H1 (cell line): ENCODE results near the gene IQSEC3. TPM values are rescaled to one million over a fixed set of nuclear protein-coding genes. Genes with fewer than 3 reads are reported as not detected.
A peak's percentile ranks its signal among the peaks of the same experiment; 100 is the strongest.

Source experiments
- CTCF ChIA-PET: fragments of 300-600 bp; sonication (Branson Sonifier 250); formaldehyde crosslinking; loops from one replicate; lab custom pipeline; 2021; ENCODE audit not compliant: partially characterized antibody; lab: Charles Lee
- POLR2A ChIA-PET: fragments of 300-600 bp; sonication (Branson Sonifier 250); formaldehyde crosslinking; loops from one replicate; lab custom pipeline; 2021; ENCODE audit warnings: inconsistent platforms; ENCODE audit not compliant: partially characterized antibody; lab: Charles Lee
- DNase-seq, 2 experiments: peaks; one replicate each; pipeline versions ENCODE4 v3.0.0 to v3.0.0-alpha.2; 2010 to 2022; ENCODE audit warnings: low spot score in 2 of 2, low read depth in 1 of 2, mixed read lengths in 1 of 2
- FAIRE-seq: peaks from 2 replicates; lab custom pipeline; 2011; peaks lifted over from hg19 to GRCh38; lab: Jason Lieb, UNC
- H2AFZ ChIP-seq: 2 replicates; pipeline ENCODE4 v1.8.1; 2012; ENCODE audit warnings: low read length, inconsistent platforms
- H2AK5ac ChIP-seq: 2 replicates; pipeline ENCODE4 v1.6.1; 2013; ENCODE audit warnings: low read depth, low read length
- H2BK120ac ChIP-seq: replicated peaks from 2 replicates; pipeline ENCODE3; 2013; ENCODE audit warnings: low read depth, low read length, inconsistent platforms
- H2BK12ac ChIP-seq: 2 replicates; pipeline ENCODE4 v1.6.1; 2013; ENCODE audit warnings: low read depth, low read length
- H2BK15ac ChIP-seq: 2 replicates; pipeline ENCODE4 v1.6.1; 2013; ENCODE audit warnings: low read length
- H2BK20ac ChIP-seq: 2 replicates; pipeline ENCODE4 v1.6.1; 2013; ENCODE audit warnings: low read length
- H2BK5ac ChIP-seq: 2 replicates; pipeline ENCODE4 v1.6.1; 2013; ENCODE audit warnings: low read depth, low read length
- H3K14ac ChIP-seq: 2 replicates; pipeline ENCODE4 v1.6.1; 2013; ENCODE audit warnings: inconsistent platforms; ENCODE audit not compliant: insufficient read length
- H3K18ac ChIP-seq: 2 replicates; pipeline ENCODE4 v1.6.1; 2013; ENCODE audit warnings: low read length; ENCODE audit errors: extremely low read depth
- H3K23ac ChIP-seq: 2 replicates; pipeline ENCODE4 v1.6.1; 2013; ENCODE audit warnings: inconsistent platforms; ENCODE audit not compliant: insufficient read length
- H3K23me2 ChIP-seq: 2 replicates; pipeline ENCODE4 v1.6.1; 2013; ENCODE audit warnings: low read depth, low read length
- H3K27ac ChIP-seq: 2 replicates; pipeline ENCODE4 v1.6.1; 2011; ENCODE audit warnings: low read depth, low read length, inconsistent platforms
- H3K27me3 ChIP-seq, 4 experiments: replicated peaks in 1 of 4; 1 replicate in 1 of 4; 2 replicates in 3 of 4; pipeline versions ENCODE4 v1.6.1 to v1.8.1; 2011 to 2013; ENCODE audit warnings: low read length in 3 of 4, mild to moderate bottlenecking in 3 of 4, inconsistent platforms in 2 of 4, mixed read lengths in 2 of 4, moderate library complexity in 1 of 4; ENCODE audit not compliant: control insufficient read depth in 3 of 4, insufficient read depth in 3 of 4; ENCODE audit errors: extremely low read depth in 1 of 4
- H3K36me3 ChIP-seq, 4 experiments: 2 replicates each; pipeline versions ENCODE4 v1.6.1 to v1.8.1; 2011 to 2013; ENCODE audit warnings: mild to moderate bottlenecking in 4 of 4, low read length in 3 of 4, moderate library complexity in 2 of 4, control low read depth in 1 of 4, inconsistent platforms in 1 of 4; ENCODE audit not compliant: insufficient read depth in 4 of 4, control insufficient read depth in 2 of 4
- H3K4ac ChIP-seq: replicated peaks from 2 replicates; pipeline ENCODE3; 2013; ENCODE audit warnings: low read length, low read depth, mixed read lengths, inconsistent platforms; ENCODE audit not compliant: insufficient read length
- H3K4me1 ChIP-seq, 4 experiments: replicated peaks in 1 of 4; 1 replicate in 1 of 4; 2 replicates in 3 of 4; pipeline versions ENCODE4 v1.6.1 to v1.8.1; 2011 to 2013; ENCODE audit warnings: low read length in 3 of 4, inconsistent platforms in 2 of 4, mixed read lengths in 1 of 4; ENCODE audit not compliant: insufficient read depth in 4 of 4, control insufficient read depth in 3 of 4
- H3K4me2 ChIP-seq, 2 experiments: 2 replicates each; pipeline versions ENCODE4 v1.6.1 to v1.8.1; 2011 to 2013; ENCODE audit warnings: low read depth in 2 of 2, low read length in 2 of 2, control low read depth in 1 of 2, inconsistent platforms in 1 of 2, mild to moderate bottlenecking in 1 of 2; ENCODE audit not compliant: insufficient read depth in 1 of 2
- H3K4me3 ChIP-seq, 4 experiments: fragments of 200-600, 300-600 bp in 1 of 4; sonication (generic), shearing (Covaris generic), sonication (Bioruptor Twin) in 1 of 4; 2 replicates each; pipeline versions ENCODE4 v1.5.1 to v1.8.1; 2011 to 2016; ENCODE audit warnings: low read length in 4 of 4, low read depth in 3 of 4, control low read depth in 2 of 4, inconsistent platforms in 2 of 4, mild to moderate bottlenecking in 2 of 4, mixed read lengths in 1 of 4, moderate library complexity in 1 of 4; ENCODE audit not compliant: insufficient read depth in 2 of 4; ENCODE audit errors: extremely low read depth in 1 of 4
- H3K56ac ChIP-seq: replicated peaks from 2 replicates; pipeline ENCODE3; 2013; ENCODE audit warnings: low read depth, mild to moderate bottlenecking, mixed read lengths, low read length, inconsistent platforms; ENCODE audit not compliant: insufficient read length
- H3K79me1 ChIP-seq: 2 replicates; pipeline ENCODE4 v1.6.1; 2013; ENCODE audit warnings: low read depth, low read length, control low read depth
- H3K79me2 ChIP-seq, 2 experiments: 2 replicates each; pipeline versions ENCODE4 v1.6.1 to v1.8.1; 2012 to 2013; ENCODE audit warnings: low read length in 2 of 2, mild to moderate bottlenecking in 2 of 2, inconsistent platforms in 1 of 2; ENCODE audit not compliant: insufficient read depth in 2 of 2, control insufficient read depth in 1 of 2
- H3K9ac ChIP-seq, 4 experiments: replicated peaks in 1 of 4; 1 replicate in 1 of 4; 2 replicates in 3 of 4; pipeline versions ENCODE4 v1.6.1 to v1.8.1; 2011 to 2013; ENCODE audit warnings: low read depth in 3 of 4, low read length in 3 of 4, control low read depth in 2 of 4, mild to moderate bottlenecking in 2 of 4, moderate library complexity in 2 of 4, inconsistent platforms in 1 of 4; ENCODE audit errors: extremely low read depth in 1 of 4
- H3K9me3 ChIP-seq, 2 experiments: 2 replicates each; pipeline versions ENCODE4 v1.6.1 to v1.8.1; 2012 to 2013; ENCODE audit warnings: mild to moderate bottlenecking in 2 of 2, moderate library complexity in 2 of 2, control low read depth in 1 of 2, inconsistent platforms in 1 of 2, low read depth in 1 of 2, low read length in 1 of 2, mixed read lengths in 1 of 2; ENCODE audit not compliant: insufficient read depth in 2 of 2
- H4K20me1 ChIP-seq, 2 experiments: replicated peaks in 1 of 2; 2 replicates each; pipeline versions ENCODE3 to v1.8.1; 2011 to 2013; ENCODE audit warnings: inconsistent platforms in 2 of 2, low read length in 2 of 2, mild to moderate bottlenecking in 1 of 2; ENCODE audit not compliant: insufficient read depth in 2 of 2, control insufficient read depth in 1 of 2
- H4K5ac ChIP-seq: 2 replicates; pipeline ENCODE4 v1.6.1; 2013; ENCODE audit warnings: low read length, low read depth, mixed read lengths, inconsistent platforms; ENCODE audit not compliant: insufficient read length
- H4K8ac ChIP-seq: 2 replicates; pipeline ENCODE4 v1.8.0; 2013; ENCODE audit warnings: mild to moderate bottlenecking, moderate library complexity, low read length, inconsistent platforms; ENCODE audit not compliant: insufficient read depth; ENCODE audit errors: extremely low read depth
- H4K91ac ChIP-seq: replicated peaks from 2 replicates; pipeline ENCODE3; 2013; ENCODE audit warnings: low read length, mixed read lengths, inconsistent platforms; ENCODE audit not compliant: insufficient read length
- BRCA1 ChIP-seq: IDR thresholded peaks from 2 replicates; pipeline ENCODE4 v1.6.1; 2012; ENCODE audit warnings: low read depth, low read length, improper control_type of control experiment
- GTF2F1 ChIP-seq: IDR thresholded peaks from 2 replicates; pipeline ENCODE4 v1.6.1; 2012; ENCODE audit warnings: low read depth, low read length, improper control_type of control experiment, borderline replicate concordance
- JUN ChIP-seq: IDR thresholded peaks from 2 replicates; pipeline ENCODE4 v1.6.1; 2011; ENCODE audit warnings: low read depth, mild to moderate bottlenecking, improper control_type of control experiment, low read length
- RAD21 ChIP-seq, 2 experiments: IDR thresholded peaks in 1 of 2; conservative IDR thresholded peaks in 1 of 2; 2 replicates each; pipeline ENCODE4 v1.6.1; 2011; ENCODE audit warnings: low read depth in 2 of 2, low read length in 2 of 2, improper control_type of control experiment in 1 of 2, inconsistent platforms in 1 of 2, mild to moderate bottlenecking in 1 of 2, moderate library complexity in 1 of 2
- SIX5 ChIP-seq: IDR thresholded peaks from 2 replicates; pipeline ENCODE4 v1.6.1; 2011; ENCODE audit warnings: mild to moderate bottlenecking, low read depth, low read length
- WGBS, 2 experiments: shearing (Covaris generic) in 1 of 2; methylation state at CpG; one replicate each; pipeline versions ENCODE4 v1.1.6 to v1.1.7; 2013 to 2015; ENCODE audit warnings: low lambda C conversion rate in 2 of 2, mixed read lengths in 2 of 2, inconsistent platforms in 1 of 2, low coverage in 1 of 2, missing lambda C conversion rate in 1 of 2; ENCODE audit not compliant: insufficient replicate concordance in 2 of 2, insufficient coverage in 1 of 2, insufficient read length in 1 of 2; ENCODE audit errors: extremely low coverage in 1 of 2, missing lambda C conversion rate in 1 of 2; 5-methylcytosine and 5-hydroxymethylcytosine counted together
- polyA plus RNA-seq, 7 experiments: library from polyadenylated mRNA; depleted of rRNA in 3 of 7; stranded (reverse) in 5 of 7; unstranded in 2 of 7; fragments of >200 nt in 5 of 7; fragments of 200-250 nt in 2 of 7; gene quantifications; 1 replicate in 5 of 7; 2 replicates in 1 of 7; 4 replicates in 1 of 7; pipeline versions ENCODE4 v1.2.1 to v1.2.3, GENCODE V29; 2011 to 2013; ENCODE audit warnings: missing spikeins in 2 of 7, mixed read lengths in 2 of 7
- total RNA-seq: library from RNA; stranded (reverse); fragmentation: NEBNext Ultra II Directional; extraction: Animal tissue kit (Norgen Biotek cat#: 25700); gene quantifications from 2 replicates; pipeline ENCODE4 v1.2.1, GENCODE V29; 2021
- TF ChIP-seq, protein P1 (sequence below): IDR thresholded peaks from 2 replicates; pipeline ENCODE4 v1.6.1; 2012; ENCODE audit warnings: inconsistent platforms

The IQSEC3 gene
- total and polyA plus RNA-seq, 2 of the 8 experiments (the other 6 are each of a cell fraction or from before 2014, with no cell fraction given), result 1.2 to 3.1 TPM

DNA sequence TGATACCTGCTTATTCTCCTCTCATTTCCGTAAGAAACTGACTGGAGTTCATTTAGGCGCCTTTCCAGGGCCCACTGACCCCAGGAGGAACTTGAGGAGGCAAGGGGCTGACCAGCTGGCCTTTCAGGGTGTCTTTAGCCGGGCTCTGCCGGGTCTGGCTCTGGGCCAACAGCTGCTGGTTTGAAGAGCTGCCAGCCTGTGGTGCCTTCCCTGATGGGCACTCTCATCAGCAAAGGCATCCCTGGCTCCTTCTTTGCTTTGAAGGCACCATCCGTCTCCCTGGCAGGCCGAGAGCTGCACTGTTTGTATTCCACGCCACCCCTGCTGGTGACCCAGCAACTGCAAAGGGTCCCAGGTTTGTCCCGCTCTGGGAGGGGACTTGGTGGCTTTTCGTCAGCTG, 42.0 kb downstream of the IQSEC3 start:
- no peak overlapping the region for H2BK120ac ChIP-seq
- FAIRE-seq, result no peak
- POLR2A ChIA-PET, result interaction anchor here (0.7 to 2.5 kb wide), 5 partner anchors 10 to 79 kb away, joined by 3 to 7 read pairs (median 3); no protein-coding TSS in a partner anchor

More for the DNA sequence above, 42.0 kb downstream of the IQSEC3 start:
- H3K36me3 ChIP-seq, result no peaks in the 10 kb centered on the region
- CTCF ChIA-PET, result interaction anchor here (1.0 to 5.5 kb wide), 9 partner anchors 19 to 112 kb away, joined by 3 to 50 read pairs (median 8); no protein-coding TSS in a partner anchor
- H3K79me2 ChIP-seq, result no peaks in the 10 kb centered on the region
- H3K79me1 ChIP-seq, result no peaks in the 10 kb centered on the region
- no peak overlapping the region; the same call in 1 of the 2 replicates for H2BK15ac ChIP-seq
- no peaks in the 10 kb centered on the region for H3K27me3 ChIP-seq
- no peak overlapping the region for H2BK20ac ChIP-seq
- no peak overlapping the region for H3K56ac ChIP-seq
- no peak overlapping the region for H3K9ac ChIP-seq
- H4K5ac ChIP-seq, result no peak overlapping the region
- peaks cover 0 to 11% (median 3%) of the 10 kb centered on the region in 4 experiments; a peak in 3 of 7 replicates for H3K4me1 ChIP-seq
- no peaks in the 10 kb centered on the region; the same call in 1 of the 2 replicates for H3K23me2 ChIP-seq
- peak overlapping the region; percentile 46; the same call in 1 of the 2 replicates for H2BK12ac ChIP-seq
- H2BK5ac ChIP-seq, result no peak overlapping the region
- TF ChIP-seq SIX5, result no peak
- TF ChIP-seq, protein P1, sequence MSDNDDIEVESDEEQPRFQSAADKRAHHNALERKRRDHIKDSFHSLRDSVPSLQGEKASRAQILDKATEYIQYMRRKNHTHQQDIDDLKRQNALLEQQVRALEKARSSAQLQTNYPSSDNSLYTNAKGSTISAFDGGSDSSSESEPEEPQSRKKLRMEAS, result no peak
- TF ChIP-seq JUN, result no peak
- no peak for TF ChIP-seq RAD21 (IDR thresholded peaks at IDR 0.05 in 1 of 2, conservative IDR thresholded peaks at IDR 0.05 in 1 of 2; ENCODE audit: low read depth in 2 of 2, low read length in 2 of 2)
- no peak for TF ChIP-seq BRCA1
- TF ChIP-seq GTF2F1, result no peak
- no peaks in the 10 kb centered on the region for H4K20me1 ChIP-seq
- no peak overlapping the region for H4K91ac ChIP-seq
- 84% methylated on average over 9 of the region's 9 CpGs; no CpG with 5 or more reads in 1 of the 2 experiments for WGBS, 2 experiments
- H4K8ac ChIP-seq, result no peak overlapping the region
- no peaks in the 10 kb centered on the region for H3K9me3 ChIP-seq
- no peak overlapping the region for H3K14ac ChIP-seq
- no peak for DNase-seq
- no peak overlapping the region; a peak in 1 of 4 replicates for H3K4me2 ChIP-seq
- peak overlapping the region; percentile 19; the same call in 1 of the 2 replicates for H3K18ac ChIP-seq
- no peak overlapping the region for H2AFZ ChIP-seq
- H3K4ac ChIP-seq, result no peak overlapping the region
- H3K4me3 ChIP-seq, result no peak overlapping the region
- H2AK5ac ChIP-seq, result no peak overlapping the region
- H3K27ac ChIP-seq, result no peak overlapping the region
- H3K23ac ChIP-seq, result no peak overlapping the region
